ENCODE results near the gene RANBP3.

- TF ChIP-seq CTCF (IDR thresholded peaks at IDR 0.05) (no peak), POLR2A (IDR thresholded peaks at IDR 0.05) (no peak), POLR2AphosphoS5 (IDR thresholded peaks at IDR 0.05) (no peak), EP300 (IDR thresholded peaks at IDR 0.05) (no peak)
Measured at GRCh38 chr19:5956728-5957127, 21.2 kb downstream of the RANBP3 start.

Measured in upper lobe of left lung (tissue), 4 donors.